KMS-11 (cell line): ENCODE data around the gene DCAF5.
"Not testable (repeated sequence)": the region's sequence is repeated elsewhere in the genome, so short reads cannot be mapped to it uniquely, and the experiment has no call there.

ENCODE experiments used
- H2AFZ ChIP-seq: fragments of 200-600 bp; sonication (generic); 2 replicates; pipeline ENCODE4 v1.6.1; 2016; ENCODE audit warnings: antibody characterized with exemption, mixed run types, low read depth
- H3K27ac ChIP-seq: fragments of 200-600 bp; sonication (generic); 2 replicates; pipeline ENCODE4 v1.6.1; 2016; ENCODE audit warnings: mild to moderate bottlenecking, mixed run types
- H3K27me3 ChIP-seq: fragments of 200-600 bp; sonication (generic); 2 replicates; pipeline ENCODE4 v1.6.1; 2017; ENCODE audit warnings: mild to moderate bottlenecking, low read depth, mixed run types, moderate library complexity; ENCODE audit not compliant: insufficient read depth
- H3K36me3 ChIP-seq: fragments of 200-600 bp; sonication (generic); 2 replicates; pipeline ENCODE4 v1.6.1; 2017; ENCODE audit warnings: mild to moderate bottlenecking, mixed run types; ENCODE audit not compliant: insufficient read depth
- H3K4me1 ChIP-seq: fragments of 200-600 bp; sonication (generic); 2 replicates; pipeline ENCODE4 v1.6.1; 2016; ENCODE audit warnings: mild to moderate bottlenecking, low read depth, mixed run types; ENCODE audit not compliant: poor library complexity, severe bottlenecking
- H3K4me2 ChIP-seq: fragments of 200-600 bp; sonication (generic); 2 replicates; pipeline ENCODE4 v1.7.0; 2016; ENCODE audit warnings: mild to moderate bottlenecking, mixed run types
- H3K4me3 ChIP-seq: fragments of 200-600 bp; sonication (generic); IDR thresholded peaks from 2 replicates; pipeline ENCODE4 v1.6.1; 2017; ENCODE audit warnings: low read depth, low read length, mixed read lengths; ENCODE audit not compliant: insufficient read depth
- H3K79me2 ChIP-seq: fragments of 200-600 bp; sonication (generic); 2 replicates; pipeline ENCODE4 v1.6.1; 2016; ENCODE audit warnings: low read depth, mixed run types; ENCODE audit not compliant: insufficient read depth
- H3K9ac ChIP-seq: fragments of 200-600 bp; sonication (generic); 2 replicates; pipeline ENCODE4 v1.6.1; 2016; ENCODE audit warnings: mild to moderate bottlenecking, mixed run types
- H4K20me1 ChIP-seq: fragments of 200-600 bp; sonication (generic); 2 replicates; pipeline ENCODE4 v1.6.1; 2016; ENCODE audit warnings: mild to moderate bottlenecking, mixed run types; ENCODE audit not compliant: insufficient read depth
- TF ChIP-seq, protein P1 (sequence below): fragments of 200-600 bp; sonication (generic); conservative IDR thresholded peaks from 2 replicates; pipeline ENCODE4 v1.6.1; 2017; ENCODE audit warnings: low read depth, mild to moderate bottlenecking, antibody characterized with exemption, low read length, moderate library complexity, mixed read lengths

The DCAF5 gene

GRCh38 chr14:69081271-69081670 is 71.6 kb downstream of the DCAF5 start:
- no peaks in the 10 kb centered on the region for H3K36me3 ChIP-seq
- no peak overlapping the region for H3K27ac ChIP-seq

DNA sequence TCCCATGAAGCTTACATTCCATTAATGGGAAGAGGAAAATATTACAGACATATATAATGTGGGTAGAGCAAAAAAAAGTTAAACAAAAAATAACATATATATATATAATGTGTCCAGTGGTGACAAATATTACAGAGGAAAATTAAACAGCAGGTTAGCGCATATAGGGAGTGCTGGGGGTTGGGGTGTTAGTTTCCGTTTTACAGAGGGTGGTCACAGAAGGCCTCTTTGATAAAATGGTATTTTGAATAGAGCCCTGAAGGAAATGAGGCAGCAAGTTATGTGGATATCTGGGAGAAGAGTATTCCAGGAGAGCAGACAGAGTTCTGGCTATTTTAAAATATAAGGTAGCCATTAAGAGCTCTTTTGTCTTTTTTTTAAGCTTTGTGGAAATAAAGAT is 73.2 kb downstream of the DCAF5 start:
- Histone ChIP-seq H4K20me1 (no peaks in the 10 kb centered on the region), H3K27me3 (no peaks in the 10 kb centered on the region), H3K4me2 (no peak overlapping the region), H3K79me2 (no peaks in the 10 kb centered on the region), H3K4me1 (no peaks in the 10 kb centered on the region), H3K9ac (no peak overlapping the region), H2AFZ (no peak overlapping the region), H3K4me3 (no peak overlapping the region), H3K27ac (no peak overlapping the region), H3K36me3 (no peaks in the 10 kb centered on the region)
- TF ChIP-seq, protein P1, sequence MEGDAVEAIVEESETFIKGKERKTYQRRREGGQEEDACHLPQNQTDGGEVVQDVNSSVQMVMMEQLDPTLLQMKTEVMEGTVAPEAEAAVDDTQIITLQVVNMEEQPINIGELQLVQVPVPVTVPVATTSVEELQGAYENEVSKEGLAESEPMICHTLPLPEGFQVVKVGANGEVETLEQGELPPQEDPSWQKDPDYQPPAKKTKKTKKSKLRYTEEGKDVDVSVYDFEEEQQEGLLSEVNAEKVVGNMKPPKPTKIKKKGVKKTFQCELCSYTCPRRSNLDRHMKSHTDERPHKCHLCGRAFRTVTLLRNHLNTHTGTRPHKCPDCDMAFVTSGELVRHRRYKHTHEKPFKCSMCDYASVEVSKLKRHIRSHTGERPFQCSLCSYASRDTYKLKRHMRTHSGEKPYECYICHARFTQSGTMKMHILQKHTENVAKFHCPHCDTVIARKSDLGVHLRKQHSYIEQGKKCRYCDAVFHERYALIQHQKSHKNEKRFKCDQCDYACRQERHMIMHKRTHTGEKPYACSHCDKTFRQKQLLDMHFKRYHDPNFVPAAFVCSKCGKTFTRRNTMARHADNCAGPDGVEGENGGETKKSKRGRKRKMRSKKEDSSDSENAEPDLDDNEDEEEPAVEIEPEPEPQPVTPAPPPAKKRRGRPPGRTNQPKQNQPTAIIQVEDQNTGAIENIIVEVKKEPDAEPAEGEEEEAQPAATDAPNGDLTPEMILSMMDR = no peak

More at GRCh38 chr14:69081271-69081670, 71.6 kb downstream of the DCAF5 start:
- H2AFZ ChIP-seq = no peak overlapping the region
- TF ChIP-seq, protein P1 = no peak
- H3K79me2 ChIP-seq = no peaks in the 10 kb centered on the region
- no peak overlapping the region for H3K4me2 ChIP-seq
- H3K4me3 ChIP-seq = no peak overlapping the region
- H3K4me1 ChIP-seq = no peaks in the 10 kb centered on the region
- no peaks in the 10 kb centered on the region for H3K27me3 ChIP-seq
- H3K9ac ChIP-seq = no peak overlapping the region
- H4K20me1 ChIP-seq = no peaks in the 10 kb centered on the region

DNA sequence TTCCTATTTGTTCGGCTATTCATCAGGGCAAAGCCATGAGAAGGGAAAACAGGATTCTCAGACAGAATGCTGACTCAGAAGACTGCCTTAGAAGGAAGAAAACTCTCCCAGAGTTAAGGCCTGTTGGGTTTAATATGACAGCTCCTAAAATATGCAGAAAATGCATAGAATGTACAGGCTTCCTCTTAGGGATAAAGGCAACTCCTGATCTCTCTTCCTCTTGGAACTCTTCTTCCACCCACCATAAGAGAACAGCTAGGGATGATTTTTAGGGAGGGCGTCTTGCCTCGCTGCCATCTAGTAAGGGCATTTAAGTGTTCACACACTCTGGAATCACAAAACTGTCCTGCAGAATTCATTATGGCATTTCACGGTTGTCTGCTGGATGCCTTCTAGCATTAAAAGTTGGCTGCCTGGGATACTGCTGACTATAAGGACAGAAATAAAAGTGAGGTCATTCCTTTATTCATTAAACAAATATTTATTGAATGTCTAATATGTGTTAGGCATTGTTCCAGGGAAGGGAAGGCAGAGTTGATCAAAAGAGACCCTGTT is 73.7 kb downstream of the DCAF5 start:
- H3K4me2 ChIP-seq = no peak overlapping the region
- no peaks in the 10 kb centered on the region for H4K20me1 ChIP-seq
- no peak overlapping the region for H2AFZ ChIP-seq
- TF ChIP-seq, protein P1 = no peak
- no peak overlapping the region for H3K4me3 ChIP-seq
- no peak overlapping the region for H3K27ac ChIP-seq
- no peaks in the 10 kb centered on the region for H3K4me1 ChIP-seq
- no peaks in the 10 kb centered on the region for H3K27me3 ChIP-seq
- no peaks in the 10 kb centered on the region for H3K36me3 ChIP-seq
- no peak overlapping the region for H3K9ac ChIP-seq
- H3K79me2 ChIP-seq = no peaks in the 10 kb centered on the region

GRCh38 chr14:69077841-69078240 is 75.1 kb downstream of the DCAF5 start:
- Histone ChIP-seq H3K4me1 (no peaks in the 10 kb centered on the region), H3K27me3 (no peaks in the 10 kb centered on the region), H3K36me3 (no peaks in the 10 kb centered on the region), H2AFZ (no peak overlapping the region), H3K9ac (no peak overlapping the region), H3K4me3 (no peak overlapping the region), H3K79me2 (no peaks in the 10 kb centered on the region), H4K20me1 (no peaks in the 10 kb centered on the region), H3K4me2 (no peak overlapping the region), H3K27ac (no peak overlapping the region)
- TF ChIP-seq, protein P1 = no peak

GRCh38 chr14:69077185-69077584 is 75.7 kb downstream of the DCAF5 start:
- H3K4me1 ChIP-seq, H3K4me2 ChIP-seq, H3K27me3 ChIP-seq, H2AFZ ChIP-seq, H4K20me1 ChIP-seq, H3K79me2 ChIP-seq, H3K9ac ChIP-seq, H3K4me3 ChIP-seq, H3K27ac ChIP-seq, H3K36me3 ChIP-seq: not testable (repeated sequence)
